HEK293 (cell line): Measurements from ENCODE around the gene ZNF385C.

Source experiments
- CTCF ChIA-PET: fragments of 350-600 bp; formaldehyde crosslinking; extraction: SDS; loops from one replicate; lab custom pipeline; 2021; ENCODE audit warnings: antibody characterized with exemption; lab: Yijun Ruan, JAX
- POLR2A ChIA-PET: fragments of 300-600 bp; formaldehyde crosslinking; extraction: SDS; loops from one replicate; lab custom pipeline; 2020; ENCODE audit warnings: antibody characterized with exemption, inconsistent platforms; lab: Yijun Ruan, JAX
- H3K27ac ChIP-seq: fragments of 200-500 bp; sonication (Bioruptor generic); 2 replicates; pipeline ENCODE4 v1.5.1; 2014; ENCODE audit warnings: low read depth, low read length, control low read depth, inconsistent platforms; ENCODE audit errors: extremely low read depth
- H3K36me3 ChIP-seq, 2 experiments: fragments of 200-500 bp in 1 of 2; sonication (Bioruptor generic) in 1 of 2; 1 replicate in 1 of 2; 2 replicates in 1 of 2; pipeline ENCODE4 v1.5.1; 2014 to 2017; ENCODE audit warnings: inconsistent platforms in 2 of 2, low read length in 2 of 2; ENCODE audit not compliant: control insufficient read depth in 2 of 2, insufficient read depth in 1 of 2
- H3K4me1 ChIP-seq: fragments of 200-500 bp; sonication (Bioruptor generic); 2 replicates; pipeline ENCODE4 v1.5.1; 2014; ENCODE audit warnings: mild to moderate bottlenecking, low read length, inconsistent platforms; ENCODE audit not compliant: control insufficient read depth, insufficient read depth
- H3K4me3 ChIP-seq: 2 replicates; pipeline ENCODE4 v1.5.1; 2011; ENCODE audit warnings: low read depth, mild to moderate bottlenecking, control low read depth, low read length, moderate library complexity
- H3K9me3 ChIP-seq: fragments of 200-500 bp; sonication (Bioruptor generic); 2 replicates; pipeline ENCODE4 v1.5.1; 2014; ENCODE audit warnings: low read depth, low read length, inconsistent platforms; ENCODE audit not compliant: control insufficient read depth, insufficient read depth
- OSR2 ChIP-seq: fragments of 450-650 bp; formaldehyde crosslinking; IDR thresholded peaks from 2 replicates; pipeline ENCODE4 v1.5.1; 2016; ENCODE audit warnings: missing biosample characterization, missing genetic modification characterization
- PRDM1 ChIP-seq: fragments of 450-650 bp; formaldehyde crosslinking; IDR thresholded peaks from 2 replicates; pipeline ENCODE4; 2016; ENCODE audit warnings: missing biosample characterization, missing genetic modification characterization
- TRIM28 ChIP-seq: IDR thresholded peaks from 2 replicates; pipeline ENCODE4 v1.6.1; 2011; ENCODE audit warnings: low read length, control low read depth, borderline replicate concordance
- ZBTB1 ChIP-seq: fragments of 450-650 bp; formaldehyde crosslinking; IDR thresholded peaks from 2 replicates; pipeline ENCODE4 v1.5.1; 2016; ENCODE audit warnings: missing biosample characterization, missing genetic modification characterization
- ZBTB20 ChIP-seq: fragments of 450-650 bp; formaldehyde crosslinking; IDR thresholded peaks from 2 replicates; pipeline ENCODE4 v1.5.1; 2016; ENCODE audit warnings: missing biosample characterization, missing genetic modification characterization
- ZIC2 ChIP-seq: fragments of 450-650 bp; formaldehyde crosslinking; IDR thresholded peaks from 2 replicates; pipeline ENCODE4 v1.5.1; 2016; ENCODE audit warnings: missing biosample characterization, missing genetic modification characterization
- ZNF169 ChIP-seq: fragments of 450-650 bp; formaldehyde crosslinking; IDR thresholded peaks from 2 replicates; pipeline ENCODE4 v1.5.1; 2016; ENCODE audit warnings: missing biosample characterization, missing genetic modification characterization
- ZNF2 ChIP-seq: fragments of 450-650 bp; formaldehyde crosslinking; IDR thresholded peaks from 2 replicates; pipeline ENCODE4 v1.5.1; 2016; ENCODE audit warnings: missing biosample characterization, missing genetic modification characterization
- ZNF501 ChIP-seq: fragments of 450-650 bp; formaldehyde crosslinking; IDR thresholded peaks from 2 replicates; pipeline ENCODE4 v1.5.1; 2016; ENCODE audit warnings: missing biosample characterization, missing genetic modification characterization
- ZNF558 ChIP-seq: fragments of 450-650 bp; formaldehyde crosslinking; IDR thresholded peaks from 2 replicates; pipeline ENCODE4 v1.5.1; 2016; ENCODE audit warnings: missing biosample characterization, missing genetic modification characterization
- ZNF600 ChIP-seq: fragments of 450-650 bp; formaldehyde crosslinking; IDR thresholded peaks from 2 replicates; pipeline ENCODE4 v1.5.1; 2016; ENCODE audit warnings: missing biosample characterization, missing genetic modification characterization
- ZNF768 ChIP-seq: fragments of 450-650 bp; formaldehyde crosslinking; IDR thresholded peaks from 2 replicates; pipeline ENCODE4 v1.5.1; 2018; ENCODE audit warnings: missing biosample characterization, mild to moderate bottlenecking, missing genetic modification characterization
- TF ChIP-seq, protein P1 (sequence below): fragments of 450-650 bp; formaldehyde crosslinking; IDR thresholded peaks from 2 replicates; pipeline ENCODE4 v1.5.1; 2016; ENCODE audit warnings: missing biosample characterization, missing genetic modification characterization, low read depth
- TF ChIP-seq, protein P2 (sequence below): fragments of 450-650 bp; formaldehyde crosslinking; optimal IDR thresholded peaks from 2 replicates; pipeline ENCODE3; 2016; ENCODE audit warnings: missing biosample characterization, mild to moderate bottlenecking, missing genetic modification characterization
- TF ChIP-seq, protein P3 (sequence below): fragments of 450-650 bp; formaldehyde crosslinking; IDR thresholded peaks from 2 replicates; pipeline ENCODE4 v1.5.1; 2016; ENCODE audit warnings: missing biosample characterization, missing genetic modification characterization
- TF ChIP-seq, protein P4 (sequence below): fragments of 450-650 bp; formaldehyde crosslinking; IDR thresholded peaks from 2 replicates; pipeline ENCODE4 v1.5.1; 2016; ENCODE audit warnings: missing biosample characterization, missing genetic modification characterization

The ZNF385C gene

DNA sequence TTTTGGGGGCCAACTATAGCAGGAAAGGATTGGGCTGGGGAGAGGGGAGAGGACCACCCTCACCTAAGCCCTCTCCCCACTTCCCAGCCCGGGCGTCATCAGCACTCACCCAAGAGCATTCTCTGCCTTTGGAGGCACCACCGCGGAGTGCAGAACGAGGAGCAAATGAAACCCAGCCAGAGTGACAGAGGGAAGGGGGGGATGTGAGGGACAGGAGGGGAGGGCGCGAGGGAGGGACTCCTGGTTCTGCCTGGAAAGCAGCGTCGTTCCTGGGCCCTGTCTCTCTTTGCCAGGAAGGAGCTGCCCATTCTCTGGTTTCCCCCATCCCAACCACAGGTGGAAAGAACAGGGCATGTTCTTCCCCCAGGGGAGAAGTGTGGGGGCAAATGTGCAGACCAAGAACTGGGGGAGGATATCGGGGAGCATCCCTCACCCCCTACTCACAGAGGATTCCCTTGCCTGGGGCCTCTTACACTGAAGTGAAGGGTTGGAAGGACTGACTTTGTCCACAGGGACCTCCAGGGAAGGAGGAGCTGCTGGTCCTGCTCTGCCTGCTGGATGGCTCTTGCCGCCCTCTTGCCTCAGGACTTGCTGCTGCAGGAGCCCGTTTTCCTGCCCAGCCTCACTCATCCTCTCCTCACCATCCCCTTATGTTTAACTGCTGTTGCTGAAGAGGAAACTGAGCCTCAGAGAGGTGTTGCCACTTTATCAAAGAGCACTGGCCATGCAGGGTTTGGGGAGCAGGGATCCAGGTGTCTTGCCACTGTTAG is 44.4 kb downstream of the ZNF385C start (continued):
- TF ChIP-seq ZNF558 (tag by site-specific recombination) = no peak
- TF ChIP-seq, protein P1, sequence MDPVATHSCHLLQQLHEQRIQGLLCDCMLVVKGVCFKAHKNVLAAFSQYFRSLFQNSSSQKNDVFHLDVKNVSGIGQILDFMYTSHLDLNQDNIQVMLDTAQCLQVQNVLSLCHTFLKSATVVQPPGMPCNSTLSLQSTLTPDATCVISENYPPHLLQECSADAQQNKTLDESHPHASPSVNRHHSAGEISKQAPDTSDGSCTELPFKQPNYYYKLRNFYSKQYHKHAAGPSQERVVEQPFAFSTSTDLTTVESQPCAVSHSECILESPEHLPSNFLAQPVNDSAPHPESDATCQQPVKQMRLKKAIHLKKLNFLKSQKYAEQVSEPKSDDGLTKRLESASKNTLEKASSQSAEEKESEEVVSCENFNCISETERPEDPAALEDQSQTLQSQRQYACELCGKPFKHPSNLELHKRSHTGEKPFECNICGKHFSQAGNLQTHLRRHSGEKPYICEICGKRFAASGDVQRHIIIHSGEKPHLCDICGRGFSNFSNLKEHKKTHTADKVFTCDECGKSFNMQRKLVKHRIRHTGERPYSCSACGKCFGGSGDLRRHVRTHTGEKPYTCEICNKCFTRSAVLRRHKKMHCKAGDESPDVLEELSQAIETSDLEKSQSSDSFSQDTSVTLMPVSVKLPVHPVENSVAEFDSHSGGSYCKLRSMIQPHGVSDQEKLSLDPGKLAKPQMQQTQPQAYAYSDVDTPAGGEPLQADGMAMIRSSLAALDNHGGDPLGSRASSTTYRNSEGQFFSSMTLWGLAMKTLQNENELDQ = no peak
- no peak for TF ChIP-seq ZNF768
- no peak for TF ChIP-seq ZNF501
- TF ChIP-seq ZBTB1 (tag by site-specific recombination) = no peak
- TF ChIP-seq, protein P2, sequence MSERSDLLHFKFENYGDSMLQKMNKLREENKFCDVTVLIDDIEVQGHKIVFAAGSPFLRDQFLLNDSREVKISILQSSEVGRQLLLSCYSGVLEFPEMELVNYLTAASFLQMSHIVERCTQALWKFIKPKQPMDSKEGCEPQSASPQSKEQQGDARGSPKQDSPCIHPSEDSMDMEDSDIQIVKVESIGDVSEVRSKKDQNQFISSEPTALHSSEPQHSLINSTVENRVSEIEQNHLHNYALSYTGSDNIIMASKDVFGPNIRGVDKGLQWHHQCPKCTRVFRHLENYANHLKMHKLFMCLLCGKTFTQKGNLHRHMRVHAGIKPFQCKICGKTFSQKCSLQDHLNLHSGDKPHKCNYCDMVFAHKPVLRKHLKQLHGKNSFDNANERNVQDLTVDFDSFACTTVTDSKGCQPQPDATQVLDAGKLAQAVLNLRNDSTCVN = no peak
- TF ChIP-seq ZBTB20 (tag by site-specific recombination) = no peak
- TF ChIP-seq TRIM28 = no peak
- TF ChIP-seq ZNF600 (tag by site-specific recombination) = peak; percentile 64
- no peak for TF ChIP-seq ZNF2 (tag by site-specific recombination)
- TF ChIP-seq OSR2 (tag by site-specific recombination) = no peak
- TF ChIP-seq PRDM1 (tag by site-specific recombination) = no peak
- no peak for TF ChIP-seq ZNF169 (tag by site-specific recombination)
- no peak for TF ChIP-seq ZIC2
- TF ChIP-seq, all 188 proteins: peak for 3

DNA sequence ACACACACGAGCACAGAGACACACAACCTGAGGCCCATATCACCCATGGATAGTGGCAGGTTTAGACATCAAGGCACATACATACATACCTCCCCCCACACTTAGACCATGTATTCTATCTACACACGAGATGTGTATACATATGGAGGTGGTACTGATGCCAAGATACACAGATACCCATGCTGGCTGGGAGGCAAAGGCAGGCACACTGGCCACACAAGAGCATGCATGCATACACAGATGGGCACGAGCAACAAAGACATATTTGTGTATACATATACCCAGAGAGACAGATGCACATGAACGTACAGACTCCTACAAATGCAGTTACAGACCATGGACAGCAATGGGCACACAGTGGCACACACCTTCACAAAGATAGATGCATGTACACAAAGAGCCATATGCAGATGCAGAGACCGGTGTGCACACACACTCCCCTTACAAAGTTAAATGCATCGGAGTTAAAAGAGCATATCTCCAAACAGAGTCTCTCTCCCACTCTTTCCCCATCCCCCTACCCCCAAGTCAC is 45.9 kb downstream of the ZNF385C start:
- Histone ChIP-seq H3K4me3 (no peak overlapping the region), H3K4me1 (no peaks in the 10 kb centered on the region; the same call in 1 of the 2 replicates), H3K27ac (no peak overlapping the region), H3K9me3 (no peaks in the 10 kb centered on the region), H3K36me3 (no peaks in the 10 kb centered on the region)
- CTCF ChIA-PET = interaction anchor here (1.5 kb wide), 1 partner anchor 31 kb away, joined by 11 read pairs; the partner anchor contains the start of gene NKIRAS2
- POLR2A ChIA-PET = no interaction called here
- TF ChIP-seq, protein P3, sequence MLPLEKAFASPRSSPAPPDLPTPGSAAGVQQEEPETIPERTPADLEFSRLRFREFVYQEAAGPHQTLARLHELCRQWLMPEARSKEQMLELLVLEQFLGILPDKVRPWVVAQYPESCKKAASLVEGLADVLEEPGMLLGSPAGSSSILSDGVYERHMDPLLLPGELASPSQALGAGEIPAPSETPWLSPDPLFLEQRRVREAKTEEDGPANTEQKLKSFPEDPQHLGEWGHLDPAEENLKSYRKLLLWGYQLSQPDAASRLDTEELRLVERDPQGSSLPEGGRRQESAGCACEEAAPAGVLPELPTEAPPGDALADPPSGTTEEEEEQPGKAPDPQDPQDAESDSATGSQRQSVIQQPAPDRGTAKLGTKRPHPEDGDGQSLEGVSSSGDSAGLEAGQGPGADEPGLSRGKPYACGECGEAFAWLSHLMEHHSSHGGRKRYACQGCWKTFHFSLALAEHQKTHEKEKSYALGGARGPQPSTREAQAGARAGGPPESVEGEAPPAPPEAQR (tag by site-specific recombination) = no peak
- TF ChIP-seq, protein P4, sequence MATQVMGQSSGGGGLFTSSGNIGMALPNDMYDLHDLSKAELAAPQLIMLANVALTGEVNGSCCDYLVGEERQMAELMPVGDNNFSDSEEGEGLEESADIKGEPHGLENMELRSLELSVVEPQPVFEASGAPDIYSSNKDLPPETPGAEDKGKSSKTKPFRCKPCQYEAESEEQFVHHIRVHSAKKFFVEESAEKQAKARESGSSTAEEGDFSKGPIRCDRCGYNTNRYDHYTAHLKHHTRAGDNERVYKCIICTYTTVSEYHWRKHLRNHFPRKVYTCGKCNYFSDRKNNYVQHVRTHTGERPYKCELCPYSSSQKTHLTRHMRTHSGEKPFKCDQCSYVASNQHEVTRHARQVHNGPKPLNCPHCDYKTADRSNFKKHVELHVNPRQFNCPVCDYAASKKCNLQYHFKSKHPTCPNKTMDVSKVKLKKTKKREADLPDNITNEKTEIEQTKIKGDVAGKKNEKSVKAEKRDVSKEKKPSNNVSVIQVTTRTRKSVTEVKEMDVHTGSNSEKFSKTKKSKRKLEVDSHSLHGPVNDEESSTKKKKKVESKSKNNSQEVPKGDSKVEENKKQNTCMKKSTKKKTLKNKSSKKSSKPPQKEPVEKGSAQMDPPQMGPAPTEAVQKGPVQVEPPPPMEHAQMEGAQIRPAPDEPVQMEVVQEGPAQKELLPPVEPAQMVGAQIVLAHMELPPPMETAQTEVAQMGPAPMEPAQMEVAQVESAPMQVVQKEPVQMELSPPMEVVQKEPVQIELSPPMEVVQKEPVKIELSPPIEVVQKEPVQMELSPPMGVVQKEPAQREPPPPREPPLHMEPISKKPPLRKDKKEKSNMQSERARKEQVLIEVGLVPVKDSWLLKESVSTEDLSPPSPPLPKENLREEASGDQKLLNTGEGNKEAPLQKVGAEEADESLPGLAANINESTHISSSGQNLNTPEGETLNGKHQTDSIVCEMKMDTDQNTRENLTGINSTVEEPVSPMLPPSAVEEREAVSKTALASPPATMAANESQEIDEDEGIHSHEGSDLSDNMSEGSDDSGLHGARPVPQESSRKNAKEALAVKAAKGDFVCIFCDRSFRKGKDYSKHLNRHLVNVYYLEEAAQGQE (tag by site-specific recombination) = peak; percentile 86
